Fibroblast of mammary gland (primary cell): ENCODE data around the gene GPT2.

ENCODE experiments used
- DNase-seq: peaks from one replicate; pipeline ENCODE4 v3.0.0-alpha.2; 2010; ENCODE audit warnings: low read depth
- H3K4me3 ChIP-seq: 2 replicates; pipeline ENCODE4 v1.5.1; 2011; ENCODE audit warnings: low read depth, mild to moderate bottlenecking, low read length, moderate library complexity; ENCODE audit not compliant: control insufficient read depth
- TF ChIP-seq, protein P1 (sequence below): conservative IDR thresholded peaks from 2 replicates; pipeline ENCODE4 v1.5.1; 2011; ENCODE audit warnings: low read depth, low read length, inconsistent platforms; ENCODE audit not compliant: control insufficient read depth, insufficient read depth

Gene GPT2

GRCh38 chr16:46975908-46976470, 91.8 kb downstream of the GPT2 start:
- H3K4me3 ChIP-seq: no peak overlapping the region
- TF ChIP-seq, protein P1, sequence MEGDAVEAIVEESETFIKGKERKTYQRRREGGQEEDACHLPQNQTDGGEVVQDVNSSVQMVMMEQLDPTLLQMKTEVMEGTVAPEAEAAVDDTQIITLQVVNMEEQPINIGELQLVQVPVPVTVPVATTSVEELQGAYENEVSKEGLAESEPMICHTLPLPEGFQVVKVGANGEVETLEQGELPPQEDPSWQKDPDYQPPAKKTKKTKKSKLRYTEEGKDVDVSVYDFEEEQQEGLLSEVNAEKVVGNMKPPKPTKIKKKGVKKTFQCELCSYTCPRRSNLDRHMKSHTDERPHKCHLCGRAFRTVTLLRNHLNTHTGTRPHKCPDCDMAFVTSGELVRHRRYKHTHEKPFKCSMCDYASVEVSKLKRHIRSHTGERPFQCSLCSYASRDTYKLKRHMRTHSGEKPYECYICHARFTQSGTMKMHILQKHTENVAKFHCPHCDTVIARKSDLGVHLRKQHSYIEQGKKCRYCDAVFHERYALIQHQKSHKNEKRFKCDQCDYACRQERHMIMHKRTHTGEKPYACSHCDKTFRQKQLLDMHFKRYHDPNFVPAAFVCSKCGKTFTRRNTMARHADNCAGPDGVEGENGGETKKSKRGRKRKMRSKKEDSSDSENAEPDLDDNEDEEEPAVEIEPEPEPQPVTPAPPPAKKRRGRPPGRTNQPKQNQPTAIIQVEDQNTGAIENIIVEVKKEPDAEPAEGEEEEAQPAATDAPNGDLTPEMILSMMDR: no peak
- no peak for DNase-seq

- H3K4me3 ChIP-seq: no peak overlapping the region
- no peak for DNase-seq
- TF ChIP-seq, protein P1: no peak
Observed at GRCh38 chr16:46976550-46976949, 92.4 kb downstream of the GPT2 start.
